ENCODE data around the gene UVRAG. TPM values are rescaled to one million over a fixed set of nuclear protein-coding genes. Genes with fewer than 3 reads are reported as not detected.

UVRAG gene
- total and polyA plus RNA-seq, 2 of the 13 experiments (the other 11 are each of a cell fraction or from before 2014, with no cell fraction given): 9.7 to 17.3 TPM

GRCh38 chr11:75945947-75946346 lies 130.9 kb downstream of the UVRAG start (continued):
- TF ChIP-seq IKZF4 (CRISPR knock-in tag; IDR thresholded peaks at IDR 0.05; ENCODE audit: borderline replicate concordance, low read depth, not compliant biosample characterization) (no peak), ZBTB25 (CRISPR knock-in tag; IDR thresholded peaks at IDR 0.05) (no peak), MXD4 (CRISPR knock-in tag; IDR thresholded peaks at IDR 0.05) (no peak)

- Histone ChIP-seq H3K27me3 (ENCODE audit: control insufficient read depth in 1 of 2, insufficient read depth in 2 of 2, low read length in 2 of 2) (no peaks in the 10 kb centered on the region), H4K20me1 (ENCODE audit: insufficient read depth, low read length) (no peaks in the 10 kb centered on the region), H3K4me3 (replicated peaks in 1 of 3; ENCODE audit: insufficient read depth in 1 of 3, low read depth in 2 of 3, low read length in 3 of 3) (no peak overlapping the region), H3K27ac (ENCODE audit: extremely low read length, insufficient read depth, low read length) (no peak overlapping the region), H3K4me2 (ENCODE audit: low read depth, low read length) (no peak overlapping the region), H3K9ac (ENCODE audit: insufficient read depth, low read depth, low read length) (no peak overlapping the region), H3K36me3 (replicated peaks in 1 of 2; ENCODE audit: control insufficient read depth in 1 of 2, insufficient read depth in 2 of 2, low read length in 2 of 2) (no peaks in the 10 kb centered on the region; a peak in 1 of 5 replicates), H3K9me3 (ENCODE audit: low read length) (no peaks in the 10 kb centered on the region), H2AFZ (ENCODE audit: low read length) (no peak overlapping the region), H3K4me1 (ENCODE audit: insufficient read depth, low read length) (no peaks in the 10 kb centered on the region), H3K79me2 (ENCODE audit: insufficient read depth, low read length) (no peaks in the 10 kb centered on the region)
- TF ChIP-seq DNMT1 (CRISPR knock-in tag; IDR thresholded peaks at IDR 0.05) (no peak), ZBTB42 (CRISPR knock-in tag; IDR thresholded peaks at IDR 0.05) (no peak), IRF2 (CRISPR knock-in tag; IDR thresholded peaks at IDR 0.05) (no peak), SUZ12 (IDR thresholded peaks at IDR 0.05; ENCODE audit: low read depth, low read length) (no peak)
- no peak for ATAC-seq
- FAIRE-seq: no peak
- in situ Hi-C loops (cut with HindIII; ENCODE audit: extremely low pct_ligation_motif_present, low pct_unique_long_range_greater_than_20kb): no loop called here
- DNase-seq (ENCODE audit: low spot score): no peak
- ChIA-PET CTCF (ENCODE audit: low intra/inter-chr PET ratio, low total read pairs) (no interaction called here), POLR2A (no interaction called here)
- BruUV-seq (replicated peaks): no TSS peak
- 96% methylated on average over 8 of the region's 8 CpGs for WGBS (ENCODE audit: low lambda C conversion rate)
- intact Hi-C loops (cut with micrococcal nuclease; ENCODE audit: unreplicated experiment): no loop called here
Measured at GRCh38 chr11:75946531-75947530, 131.8 kb downstream of the UVRAG start.

Data from HepG2 (cell line).